COLO668 (cell line): ENCODE results near the gene U2AF1.
"Not testable (repeated sequence)": the region's sequence is repeated elsewhere in the genome, so short reads cannot be mapped to it uniquely, and the experiment has no call there.

ENCODE experiments used
- DNase-seq: peaks from one replicate; lab custom pipeline; 2025; ENCODE audit not compliant: unreplicated experiment; lab: John Stamatoyannopoulos, UW

The U2AF1 gene

GRCh38 chr21:43082587-43083300 is 24.6 kb downstream of the U2AF1 start:
- DNase-seq = not testable (repeated sequence)

DNA sequence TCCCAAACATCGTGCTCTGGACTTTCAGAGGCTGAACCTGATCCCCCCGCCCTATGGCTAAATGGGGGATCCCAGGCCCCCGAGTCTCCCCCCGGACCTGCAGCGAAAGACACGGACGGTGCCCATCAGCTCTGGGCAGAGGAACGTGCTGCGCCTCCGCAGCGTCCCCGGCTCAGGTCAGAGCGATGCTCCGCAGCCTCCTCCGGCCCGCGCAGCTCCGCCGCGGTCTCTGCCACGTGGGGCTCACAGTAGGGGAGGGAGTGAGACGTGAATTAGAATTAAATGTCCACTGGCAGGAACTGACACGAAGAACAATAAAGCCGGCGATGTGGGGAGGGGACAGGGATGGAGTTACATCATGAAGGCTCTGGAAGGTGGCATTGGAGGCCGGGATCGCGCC is 30.7 kb downstream of the U2AF1 start:
- not testable (repeated sequence) for DNase-seq

- not testable (repeated sequence) for DNase-seq
These were observed 31.2 kb downstream of the U2AF1 start for GRCh38 chr21:43076023-43076637.

GRCh38 chr21:43075170-43076022 is 32.0 kb downstream of the U2AF1 start, which contains the start of gene CBS:
TSS of gene CBS (minus strand) at chr21:43075835. CDS start at chr21:43072193, 3,642 bp downstream.
- not testable (repeated sequence) for DNase-seq

- not testable (repeated sequence) for DNase-seq
These were observed 32.8 kb downstream of the U2AF1 start for GRCh38 chr21:43074401-43075169.

DNA sequence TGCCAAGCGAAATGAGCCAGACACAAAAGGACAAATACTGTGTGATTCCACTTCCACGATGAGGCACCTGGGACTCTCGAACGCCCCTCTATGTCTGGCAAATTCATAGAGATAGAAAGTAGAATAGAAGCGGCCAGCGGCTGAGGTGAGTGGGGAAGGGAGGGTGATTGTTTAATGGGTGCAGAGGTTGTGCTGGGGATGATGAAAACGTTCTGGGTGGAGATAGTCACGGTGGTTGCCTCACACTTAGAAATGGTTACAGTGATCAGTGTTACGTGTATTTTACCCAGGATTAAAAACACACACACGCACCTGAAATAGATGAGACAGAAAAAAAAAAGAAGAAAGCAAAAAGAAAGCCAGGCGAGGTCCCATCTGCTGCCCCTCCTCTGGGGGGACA is 34.6 kb downstream of the U2AF1 start:
- DNase-seq = not testable (repeated sequence)

- DNase-seq = not testable (repeated sequence)
These were observed 37.7 kb downstream of the U2AF1 start for GRCh38 chr21:43069682-43070081.

- not testable (repeated sequence) for DNase-seq
These were observed 39.3 kb downstream of the U2AF1 start for GRCh38 chr21:43068065-43068464.

- not testable (repeated sequence) for DNase-seq
These were observed 40.7 kb downstream of the U2AF1 start for GRCh38 chr21:43066690-43067089.

DNA sequence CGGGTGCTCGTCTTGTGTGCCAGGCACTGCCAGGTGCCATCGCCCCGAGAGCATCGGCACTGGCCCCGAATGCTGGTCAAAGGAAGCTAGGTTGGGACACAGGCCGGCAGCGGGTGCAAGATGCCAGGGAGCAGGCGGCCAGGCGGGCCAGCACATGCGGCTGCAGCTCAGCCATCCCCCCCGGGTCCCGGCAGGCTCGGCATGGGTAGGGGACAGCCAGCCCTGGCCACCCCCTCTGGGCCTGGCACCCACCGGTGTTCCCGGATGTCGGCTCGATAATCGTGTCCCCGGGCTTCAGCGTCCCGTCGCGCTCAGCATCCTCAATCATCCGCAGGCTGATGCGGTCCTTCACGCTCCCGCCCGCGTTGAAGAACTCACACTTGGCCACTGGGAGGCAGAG is 41.4 kb downstream of the U2AF1 start:
- not testable (repeated sequence) for DNase-seq

GRCh38 chr21:43064265-43064917 is 43.0 kb downstream of the U2AF1 start:
- not testable (repeated sequence) for DNase-seq

- DNase-seq = not testable (repeated sequence)
These were observed 44.3 kb downstream of the U2AF1 start for GRCh38 chr21:43062955-43063664.

DNA sequence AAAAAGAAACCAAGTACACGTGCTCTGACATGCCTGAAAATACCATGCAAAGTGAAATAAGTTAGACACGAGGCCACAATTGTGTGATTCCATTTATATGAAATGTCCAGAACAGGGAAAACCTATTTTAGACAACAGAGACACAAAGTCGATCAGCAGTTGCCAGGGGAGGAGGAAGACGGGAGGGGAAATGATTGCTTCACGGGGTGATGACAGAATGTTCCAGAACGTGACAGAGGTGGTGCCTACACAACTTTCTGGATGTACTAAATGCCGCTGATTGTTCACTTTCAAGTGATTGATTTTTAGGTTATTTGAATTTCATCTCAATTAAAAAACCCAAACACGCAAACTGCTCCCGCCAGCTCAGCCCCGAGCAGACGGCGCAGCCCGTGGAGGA is 54.3 kb downstream of the U2AF1 start:
- not testable (repeated sequence) for DNase-seq

DNA sequence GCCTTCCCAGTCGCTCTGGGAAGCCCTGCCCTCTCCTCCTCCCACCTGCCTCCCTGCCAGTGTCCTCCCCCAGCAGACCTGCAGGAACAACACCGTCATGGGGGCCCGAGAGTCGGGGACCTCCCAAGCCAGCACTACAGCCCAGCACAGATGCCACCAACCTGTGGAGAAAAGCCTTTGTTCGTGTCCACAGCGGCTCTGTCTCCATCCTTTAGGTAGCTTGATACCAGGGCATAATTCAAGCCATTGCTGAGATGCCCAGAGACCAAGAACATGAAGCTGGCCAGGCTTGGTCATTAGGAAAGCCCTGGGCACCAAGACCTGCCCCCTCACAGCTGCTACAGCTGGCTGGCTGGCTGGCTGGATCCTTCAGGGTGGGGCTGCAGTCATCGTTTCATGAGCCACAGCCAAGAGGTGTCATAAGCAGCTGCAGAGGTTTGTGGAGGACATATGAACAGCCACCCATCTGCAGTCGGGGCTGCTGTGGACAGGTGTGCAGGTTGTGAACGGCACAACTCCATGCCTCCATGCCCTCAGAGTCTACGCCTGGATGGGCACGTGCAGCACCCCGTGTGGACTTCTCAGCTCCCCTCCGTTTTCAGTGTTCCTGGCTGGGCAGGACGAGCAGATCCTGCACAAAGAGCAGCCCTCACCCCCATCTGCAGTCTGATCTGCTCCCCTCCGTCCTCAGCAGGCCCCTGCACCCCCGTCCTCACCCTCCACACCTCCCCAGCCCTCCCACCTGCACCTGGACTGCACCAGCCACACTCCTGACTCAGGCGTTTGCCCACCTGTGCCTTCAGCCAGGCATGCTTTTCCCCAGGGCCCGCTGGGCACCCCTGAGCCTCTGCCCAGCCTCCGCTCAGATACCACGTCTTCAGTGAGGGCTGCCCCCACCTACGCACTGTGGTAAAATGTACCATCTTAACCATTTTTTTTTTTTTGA is 61.2 kb downstream of the U2AF1 start:
- peak; percentile 55 for DNase-seq

DNA sequence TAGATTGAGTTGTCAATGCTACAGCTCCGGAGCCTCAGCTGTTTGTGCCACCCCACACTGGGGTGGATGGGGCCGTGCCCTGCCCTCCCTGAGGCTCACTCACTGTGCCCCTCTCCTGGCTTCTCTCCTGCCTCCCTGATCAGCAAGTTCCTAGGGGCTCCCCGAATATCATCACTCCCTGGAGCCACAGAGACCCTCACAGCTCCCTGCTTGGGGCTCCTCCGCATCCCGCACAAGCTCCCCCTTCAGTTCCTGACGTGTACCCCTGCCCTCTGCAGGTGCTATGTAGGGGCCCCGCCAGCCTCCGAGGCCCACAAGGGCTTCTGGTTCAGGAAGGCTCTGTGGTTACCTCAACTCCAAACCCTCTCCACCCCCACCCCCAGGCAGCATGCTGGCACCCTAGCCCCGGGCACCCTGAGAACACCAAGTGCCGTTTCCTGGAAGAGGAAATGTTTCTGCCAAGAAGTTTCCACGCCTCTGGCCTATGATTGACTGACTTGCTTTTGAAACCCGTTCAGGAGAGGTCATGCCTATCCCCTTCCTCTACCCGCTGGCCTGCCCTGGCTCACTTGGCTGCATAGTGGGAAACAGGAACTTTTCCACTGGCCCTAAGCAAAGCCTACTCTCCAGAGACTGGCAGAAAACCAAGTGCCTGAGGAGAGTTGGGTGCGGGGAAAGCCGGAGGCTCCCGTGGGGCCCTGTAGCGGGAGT is 62.0 kb downstream of the U2AF1 start:
- DNase-seq = not testable (repeated sequence)

- DNase-seq = peak; percentile 40
These were observed 62.8 kb downstream of the U2AF1 start for GRCh38 chr21:43044547-43044946.

GRCh38 chr21:43043291-43043690 is 64.1 kb downstream of the U2AF1 start:
- DNase-seq = not testable (repeated sequence)
